SK-N-SH (cell line): ENCODE measurements around the gene MAPK14. TPM values are rescaled to one million over a fixed set of nuclear protein-coding genes. Genes with fewer than 3 reads are reported as not detected.

Experiments used
- CTCF ChIA-PET: fragments of 300-600, 350-600 bp; formaldehyde crosslinking; extraction: SDS; loops from one replicate; lab custom pipeline; 2021; lab: Yijun Ruan, JAX
- POLR2A ChIA-PET: fragments of 350-600 bp; sonication (Branson Sonifier 250); formaldehyde crosslinking; extraction: SDS; loops from one replicate; lab custom pipeline; 2020; ENCODE audit warnings: antibody characterized with exemption, inconsistent platforms; lab: Yijun Ruan, JAX
- DNase-seq: peaks from one replicate; pipeline ENCODE4 v3.0.0; 2012
- H2AFZ ChIP-seq: fragments of 200-600 bp; sonication (generic); 2 replicates; pipeline ENCODE4 v1.8.1; 2016; ENCODE audit warnings: antibody characterized with exemption, mild to moderate bottlenecking, low read depth
- H3F3A ChIP-seq: fragments of 200-600 bp; sonication (generic); replicated peaks from 2 replicates; pipeline ENCODE3; 2016; ENCODE audit warnings: antibody characterized with exemption, mild to moderate bottlenecking; ENCODE audit not compliant: insufficient read depth
- H3K27ac ChIP-seq, 2 experiments: fragments of 200-500 bp in 1 of 2; fragments of 200-600 bp in 1 of 2; sonication (Bioruptor generic) in 1 of 2; sonication (generic), shearing (Covaris generic) in 1 of 2; 2 replicates each; pipeline versions ENCODE4 v1.5.1 to v1.6.1; 2014 to 2016; ENCODE audit warnings: low read depth in 2 of 2, inconsistent platforms in 1 of 2, low read length in 1 of 2, mild to moderate bottlenecking in 1 of 2, mixed read lengths in 1 of 2
- H3K27me3 ChIP-seq: fragments of 200-600 bp; sonication (generic), shearing (Covaris generic); 2 replicates; pipeline ENCODE4 v1.6.1; 2016; ENCODE audit warnings: mixed run types; ENCODE audit not compliant: insufficient read depth
- H3K36me3 ChIP-seq, 2 experiments: fragments of 200-500 bp in 1 of 2; fragments of 200-600 bp in 1 of 2; sonication (Bioruptor generic) in 1 of 2; sonication (generic) in 1 of 2; replicated peaks in 1 of 2; 2 replicates each; pipeline versions ENCODE3 to v1.5.1; 2014 to 2016; ENCODE audit warnings: low read length in 1 of 2, mild to moderate bottlenecking in 1 of 2; ENCODE audit not compliant: insufficient read depth in 2 of 2, control insufficient read depth in 1 of 2
- H3K4me1 ChIP-seq, 2 experiments: fragments of 200-500 bp in 1 of 2; fragments of 200-600 bp in 1 of 2; sonication (Bioruptor generic) in 1 of 2; sonication (generic), shearing (Covaris generic) in 1 of 2; 2 replicates each; pipeline versions ENCODE4 v1.5.1 to v1.6.1; 2014 to 2016; ENCODE audit warnings: low read depth in 1 of 2, low read length in 1 of 2, mixed run types in 1 of 2; ENCODE audit not compliant: insufficient read depth in 2 of 2, control insufficient read depth in 1 of 2
- H3K4me2 ChIP-seq: fragments of 200-600 bp; sonication (generic), shearing (Covaris generic); 2 replicates; pipeline ENCODE4 v1.6.1; 2017; ENCODE audit warnings: mixed run types
- H3K4me3 ChIP-seq, 2 experiments: fragments of 200-500 bp in 1 of 2; fragments of 200-600 bp in 1 of 2; sonication (Bioruptor generic) in 1 of 2; sonication (generic), shearing (Covaris generic) in 1 of 2; 2 replicates each; pipeline versions ENCODE4 v1.5.1 to v1.8.1; 2014 to 2016; ENCODE audit warnings: low read depth in 2 of 2, inconsistent platforms in 1 of 2, low read length in 1 of 2, mild to moderate bottlenecking in 1 of 2, mixed read lengths in 1 of 2, moderate library complexity in 1 of 2
- H3K79me2 ChIP-seq: fragments of 200-600 bp; sonication (generic); 2 replicates; pipeline ENCODE4 v1.8.1; 2017; ENCODE audit warnings: mild to moderate bottlenecking; ENCODE audit not compliant: insufficient read depth
- H3K9ac ChIP-seq: fragments of 200-600 bp; sonication (generic); 2 replicates; pipeline ENCODE4 v1.6.1; 2017; ENCODE audit warnings: mixed run types
- H3K9me2 ChIP-seq: fragments of 200-600 bp; sonication (generic); 2 replicates; pipeline ENCODE4 v1.6.1; 2017; ENCODE audit warnings: mixed run types
- H3K9me3 ChIP-seq: fragments of 200-600 bp; sonication (generic); 2 replicates; pipeline ENCODE4 v1.6.1; 2017; ENCODE audit warnings: mixed run types, mild to moderate bottlenecking, moderate library complexity
- H4K20me1 ChIP-seq: fragments of 200-600 bp; sonication (generic); 2 replicates; pipeline ENCODE4 v1.6.1; 2017; ENCODE audit warnings: mild to moderate bottlenecking, mixed run types; ENCODE audit not compliant: insufficient read depth
- GATA2 ChIP-seq: sonication (generic); formaldehyde crosslinking; IDR thresholded peaks from 2 replicates; pipeline ENCODE4 v1.5.0; 2020; ENCODE audit warnings: mild to moderate bottlenecking, missing genetic modification reagents
- JUND ChIP-seq: IDR thresholded peaks from 2 replicates; pipeline ENCODE4 v1.4.0; 2012
- MXI1 ChIP-seq: IDR thresholded peaks from 2 replicates; pipeline ENCODE4 v1.6.1; 2012; ENCODE audit warnings: mild to moderate bottlenecking, low read depth, low read length, improper control_type of control experiment
- NRF1 ChIP-seq: IDR thresholded peaks from 2 replicates; pipeline ENCODE4 v1.6.1; 2012; ENCODE audit warnings: low read depth, mild to moderate bottlenecking, low read length
- POLR2AphosphoS5 ChIP-seq: IDR thresholded peaks from 2 replicates; pipeline ENCODE4 v1.6.1; 2012; ENCODE audit warnings: low read depth, low read length
- SMC3 ChIP-seq: IDR thresholded peaks from 2 replicates; pipeline ENCODE4 v1.6.1; 2012; ENCODE audit warnings: low read depth, low read length, improper control_type of control experiment
- TAF1 ChIP-seq: IDR thresholded peaks from 2 replicates; pipeline ENCODE4 v1.6.1; 2012; ENCODE audit warnings: low read depth, mild to moderate bottlenecking, low read length, moderate library complexity, borderline replicate concordance
- USF2 ChIP-seq: fragments of 150-350 bp; IDR thresholded peaks from 2 replicates; pipeline ENCODE4 v1.6.1; 2017; ENCODE audit warnings: antibody characterized with exemption, low read length, low read depth, borderline replicate concordance
- YY1 ChIP-seq: IDR thresholded peaks from 2 replicates; pipeline ENCODE4 v1.4.0; 2012; ENCODE audit warnings: low read depth, mild to moderate bottlenecking
- WGBS: methylation state at CpG from one replicate; pipeline ENCODE4 v1.1.6; 2017; ENCODE audit warnings: low lambda C conversion rate; 5-methylcytosine and 5-hydroxymethylcytosine counted together
- polyA plus RNA-seq, 3 experiments: library from polyadenylated mRNA; depleted of rRNA; stranded (reverse); fragments of >200 nt; gene quantifications; 2 replicates each; pipeline ENCODE4 v1.2.3, GENCODE V29; 2012
- TF ChIP-seq, protein P1 (sequence below): IDR thresholded peaks from 2 replicates; pipeline ENCODE4 v1.4.0; 2012; ENCODE audit warnings: low read depth, borderline replicate concordance
- TF ChIP-seq, protein P2 (sequence below): fragments of 200-600 bp; sonication (generic); IDR thresholded peaks from 2 replicates; pipeline ENCODE4 v1.6.1; 2017; ENCODE audit warnings: antibody characterized with exemption, mild to moderate bottlenecking, moderate library complexity
- TF ChIP-seq, protein P3 (sequence below): IDR thresholded peaks from 2 replicates; pipeline ENCODE4; 2012

Gene MAPK14
- polyA plus RNA-seq, 1 of the 3 experiments (the other 2 are of a cell fraction) = 19.8 TPM

- no peak overlapping the region for H2AFZ ChIP-seq
- ChIA-PET CTCF (no interaction called here), POLR2A (interaction anchor here (0.7 kb wide), 1 partner anchor 14 kb away, joined by 4 read pairs; no protein-coding TSS in a partner anchor)
- no peaks in the 10 kb centered on the region for H3K27me3 ChIP-seq
- no peaks in the 10 kb centered on the region for H3K36me3 ChIP-seq
- peaks cover 17 to 63% of the 10 kb centered on the region in 2 experiments for H3K4me1 ChIP-seq
- no peak overlapping the region for H3K27ac ChIP-seq
- no peaks in the 10 kb centered on the region for H3K9me3 ChIP-seq
- TF ChIP-seq SMC3 (no peak), USF2 (no peak), GATA2 (no peak), MXI1 (no peak), TAF1 (no peak), YY1 (no peak), NRF1 (no peak), JUND (no peak), POLR2AphosphoS5 (no peak)
- TF ChIP-seq, protein P1, sequence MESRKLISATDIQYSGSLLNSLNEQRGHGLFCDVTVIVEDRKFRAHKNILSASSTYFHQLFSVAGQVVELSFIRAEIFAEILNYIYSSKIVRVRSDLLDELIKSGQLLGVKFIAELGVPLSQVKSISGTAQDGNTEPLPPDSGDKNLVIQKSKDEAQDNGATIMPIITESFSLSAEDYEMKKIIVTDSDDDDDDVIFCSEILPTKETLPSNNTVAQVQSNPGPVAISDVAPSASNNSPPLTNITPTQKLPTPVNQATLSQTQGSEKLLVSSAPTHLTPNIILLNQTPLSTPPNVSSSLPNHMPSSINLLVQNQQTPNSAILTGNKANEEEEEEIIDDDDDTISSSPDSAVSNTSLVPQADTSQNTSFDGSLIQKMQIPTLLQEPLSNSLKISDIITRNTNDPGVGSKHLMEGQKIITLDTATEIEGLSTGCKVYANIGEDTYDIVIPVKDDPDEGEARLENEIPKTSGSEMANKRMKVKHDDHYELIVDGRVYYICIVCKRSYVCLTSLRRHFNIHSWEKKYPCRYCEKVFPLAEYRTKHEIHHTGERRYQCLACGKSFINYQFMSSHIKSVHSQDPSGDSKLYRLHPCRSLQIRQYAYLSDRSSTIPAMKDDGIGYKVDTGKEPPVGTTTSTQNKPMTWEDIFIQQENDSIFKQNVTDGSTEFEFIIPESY = no peak
- TF ChIP-seq, protein P2, sequence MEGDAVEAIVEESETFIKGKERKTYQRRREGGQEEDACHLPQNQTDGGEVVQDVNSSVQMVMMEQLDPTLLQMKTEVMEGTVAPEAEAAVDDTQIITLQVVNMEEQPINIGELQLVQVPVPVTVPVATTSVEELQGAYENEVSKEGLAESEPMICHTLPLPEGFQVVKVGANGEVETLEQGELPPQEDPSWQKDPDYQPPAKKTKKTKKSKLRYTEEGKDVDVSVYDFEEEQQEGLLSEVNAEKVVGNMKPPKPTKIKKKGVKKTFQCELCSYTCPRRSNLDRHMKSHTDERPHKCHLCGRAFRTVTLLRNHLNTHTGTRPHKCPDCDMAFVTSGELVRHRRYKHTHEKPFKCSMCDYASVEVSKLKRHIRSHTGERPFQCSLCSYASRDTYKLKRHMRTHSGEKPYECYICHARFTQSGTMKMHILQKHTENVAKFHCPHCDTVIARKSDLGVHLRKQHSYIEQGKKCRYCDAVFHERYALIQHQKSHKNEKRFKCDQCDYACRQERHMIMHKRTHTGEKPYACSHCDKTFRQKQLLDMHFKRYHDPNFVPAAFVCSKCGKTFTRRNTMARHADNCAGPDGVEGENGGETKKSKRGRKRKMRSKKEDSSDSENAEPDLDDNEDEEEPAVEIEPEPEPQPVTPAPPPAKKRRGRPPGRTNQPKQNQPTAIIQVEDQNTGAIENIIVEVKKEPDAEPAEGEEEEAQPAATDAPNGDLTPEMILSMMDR = no peak
- TF ChIP-seq, protein P3, sequence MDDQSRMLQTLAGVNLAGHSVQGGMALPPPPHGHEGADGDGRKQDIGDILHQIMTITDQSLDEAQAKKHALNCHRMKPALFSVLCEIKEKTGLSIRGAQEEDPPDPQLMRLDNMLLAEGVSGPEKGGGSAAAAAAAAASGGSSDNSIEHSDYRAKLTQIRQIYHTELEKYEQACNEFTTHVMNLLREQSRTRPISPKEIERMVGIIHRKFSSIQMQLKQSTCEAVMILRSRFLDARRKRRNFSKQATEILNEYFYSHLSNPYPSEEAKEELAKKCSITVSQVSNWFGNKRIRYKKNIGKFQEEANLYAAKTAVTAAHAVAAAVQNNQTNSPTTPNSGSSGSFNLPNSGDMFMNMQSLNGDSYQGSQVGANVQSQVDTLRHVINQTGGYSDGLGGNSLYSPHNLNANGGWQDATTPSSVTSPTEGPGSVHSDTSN = no peak
- no peak overlapping the region for H3K4me2 ChIP-seq
- DNase-seq = no peak
- no peaks in the 10 kb centered on the region for H3K79me2 ChIP-seq
- no peaks in the 10 kb centered on the region for H4K20me1 ChIP-seq
- H3K9me2 ChIP-seq = no peaks in the 10 kb centered on the region
- no peak overlapping the region for H3K9ac ChIP-seq
- no peaks in the 10 kb centered on the region for H3F3A ChIP-seq
- no peak overlapping the region for H3K4me3 ChIP-seq
- 92% methylated on average over 11 of the region's 13 CpGs for WGBS
Measured at GRCh38 chr6:36135053-36135731, 107.6 kb downstream of the MAPK14 start.
